Measurements from ENCODE around the gene TIAM1. TPM values are rescaled to one million over a fixed set of nuclear protein-coding genes. Genes with fewer than 3 reads are reported as not detected.

The TIAM1 gene
- total RNA-seq, 1 experiment from 2014 or later, result 15.2 TPM

GRCh38 chr21:31157756-31158155, 186.3 kb downstream of the TIAM1 start:
- TF ChIP-seq, protein P1, sequence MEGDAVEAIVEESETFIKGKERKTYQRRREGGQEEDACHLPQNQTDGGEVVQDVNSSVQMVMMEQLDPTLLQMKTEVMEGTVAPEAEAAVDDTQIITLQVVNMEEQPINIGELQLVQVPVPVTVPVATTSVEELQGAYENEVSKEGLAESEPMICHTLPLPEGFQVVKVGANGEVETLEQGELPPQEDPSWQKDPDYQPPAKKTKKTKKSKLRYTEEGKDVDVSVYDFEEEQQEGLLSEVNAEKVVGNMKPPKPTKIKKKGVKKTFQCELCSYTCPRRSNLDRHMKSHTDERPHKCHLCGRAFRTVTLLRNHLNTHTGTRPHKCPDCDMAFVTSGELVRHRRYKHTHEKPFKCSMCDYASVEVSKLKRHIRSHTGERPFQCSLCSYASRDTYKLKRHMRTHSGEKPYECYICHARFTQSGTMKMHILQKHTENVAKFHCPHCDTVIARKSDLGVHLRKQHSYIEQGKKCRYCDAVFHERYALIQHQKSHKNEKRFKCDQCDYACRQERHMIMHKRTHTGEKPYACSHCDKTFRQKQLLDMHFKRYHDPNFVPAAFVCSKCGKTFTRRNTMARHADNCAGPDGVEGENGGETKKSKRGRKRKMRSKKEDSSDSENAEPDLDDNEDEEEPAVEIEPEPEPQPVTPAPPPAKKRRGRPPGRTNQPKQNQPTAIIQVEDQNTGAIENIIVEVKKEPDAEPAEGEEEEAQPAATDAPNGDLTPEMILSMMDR (IDR thresholded peaks at IDR 0.05; ENCODE audit: unreplicated experiment), result no peak
- no peaks in the 10 kb centered on the region for H3K36me3 Mint-ChIP-seq (ENCODE audit: insufficient read depth, unreplicated experiment)
- no peak for DNase-seq
- intact Hi-C loops (cut with micrococcal nuclease; ENCODE audit: unreplicated experiment), result no loop called here
- no peak overlapping the region for H3K27ac Mint-ChIP-seq (ENCODE audit: unreplicated experiment)
- CTCF ChIA-PET, result no interaction called here
- H3K4me3 Mint-ChIP-seq (ENCODE audit: low read depth, unreplicated experiment), result no peak overlapping the region
- H3K27me3 Mint-ChIP-seq (ENCODE audit: unreplicated experiment), result no peaks in the 10 kb centered on the region
- H3K9me3 Mint-ChIP-seq (ENCODE audit: low read depth, unreplicated experiment), result no peaks in the 10 kb centered on the region
- no TSS peak for BruUV-seq (replicated peaks)
- no peaks in the 10 kb centered on the region for H3K4me1 Mint-ChIP-seq (ENCODE audit: low read depth, unreplicated experiment)

DNA sequence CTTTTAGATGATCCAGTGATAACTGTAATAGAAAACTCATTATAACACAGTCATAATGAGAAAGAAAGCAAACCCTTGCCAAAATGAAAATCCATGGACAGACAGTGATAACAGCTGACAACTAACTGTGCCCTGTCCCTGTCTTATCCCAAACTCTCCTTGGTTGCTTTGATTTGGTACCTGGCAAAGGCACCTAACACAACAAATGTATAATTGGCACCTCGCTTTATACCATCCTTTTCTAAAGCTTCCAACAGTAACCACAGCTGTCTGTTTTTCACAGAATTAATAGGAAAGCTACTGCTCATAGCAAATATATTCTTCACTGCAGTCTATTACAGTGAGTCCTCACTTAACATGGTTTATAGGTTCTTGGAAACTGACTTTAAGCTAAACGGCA, 187.4 kb downstream of the TIAM1 start:
- TF ChIP-seq, protein P1 (IDR thresholded peaks at IDR 0.05; ENCODE audit: unreplicated experiment), result no peak
- Mint-ChIP-seq H3K4me3 (ENCODE audit: low read depth, unreplicated experiment) (no peak overlapping the region), H3K9me3 (ENCODE audit: low read depth, unreplicated experiment) (no peaks in the 10 kb centered on the region), H3K27me3 (ENCODE audit: unreplicated experiment) (no peaks in the 10 kb centered on the region), H3K36me3 (ENCODE audit: insufficient read depth, unreplicated experiment) (no peaks in the 10 kb centered on the region), H3K27ac (ENCODE audit: unreplicated experiment) (no peak overlapping the region), H3K4me1 (ENCODE audit: low read depth, unreplicated experiment) (no peaks in the 10 kb centered on the region)
- no TSS peak for BruUV-seq (replicated peaks)
- DNase-seq, result no peak
- intact Hi-C loops (cut with micrococcal nuclease; ENCODE audit: unreplicated experiment), result no loop called here
- CTCF ChIA-PET, result no interaction called here

DNA sequence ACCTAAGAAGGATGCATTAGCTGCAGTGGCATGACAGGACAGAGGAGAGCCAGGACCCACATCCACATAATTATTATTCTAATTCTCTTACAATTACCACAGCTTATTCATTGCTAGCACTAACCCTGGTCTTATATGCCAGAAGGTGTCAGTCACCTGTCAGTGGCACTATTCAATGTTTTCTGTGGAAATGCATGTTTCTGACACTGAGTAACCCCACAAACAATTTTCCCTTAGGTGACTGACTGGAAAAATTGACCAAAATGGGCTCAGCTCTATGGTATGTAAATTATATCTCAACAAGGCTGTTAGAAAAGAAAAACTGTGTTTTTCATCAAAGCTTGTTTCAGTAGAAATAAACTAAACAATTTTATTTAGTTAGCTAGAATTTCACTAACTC, 187.9 kb downstream of the TIAM1 start:
- no peaks in the 10 kb centered on the region for H3K4me1 Mint-ChIP-seq (ENCODE audit: low read depth, unreplicated experiment)
- CTCF ChIA-PET, result no interaction called here
- no TSS peak for BruUV-seq (replicated peaks)

GRCh38 chr21:31151156-31152045, 192.7 kb downstream of the TIAM1 start:
- Mint-ChIP-seq H3K27me3 (ENCODE audit: unreplicated experiment) (no peaks in the 10 kb centered on the region), H3K4me3 (ENCODE audit: low read depth, unreplicated experiment) (no peak overlapping the region), H3K4me1 (ENCODE audit: low read depth, unreplicated experiment) (no peaks in the 10 kb centered on the region), H3K36me3 (ENCODE audit: insufficient read depth, unreplicated experiment) (no peaks in the 10 kb centered on the region), H3K27ac (ENCODE audit: unreplicated experiment) (no peak overlapping the region), H3K9me3 (ENCODE audit: low read depth, unreplicated experiment) (no peaks in the 10 kb centered on the region)
- CTCF ChIA-PET, result no interaction called here
- DNase-seq, result no peak
- no TSS peak for BruUV-seq (replicated peaks)
- TF ChIP-seq, protein P1 (IDR thresholded peaks at IDR 0.05; ENCODE audit: unreplicated experiment), result no peak
- intact Hi-C loops (cut with micrococcal nuclease; ENCODE audit: unreplicated experiment), result no loop called here

More for the DNA sequence above, 187.9 kb downstream of the TIAM1 start:
- Mint-ChIP-seq H3K36me3 (ENCODE audit: insufficient read depth, unreplicated experiment) (no peaks in the 10 kb centered on the region), H3K27me3 (ENCODE audit: unreplicated experiment) (no peaks in the 10 kb centered on the region), H3K27ac (ENCODE audit: unreplicated experiment) (no peak overlapping the region), H3K9me3 (ENCODE audit: low read depth, unreplicated experiment) (no peaks in the 10 kb centered on the region), H3K4me3 (ENCODE audit: low read depth, unreplicated experiment) (no peak overlapping the region)
- intact Hi-C loops (cut with micrococcal nuclease; ENCODE audit: unreplicated experiment), result no loop called here
- TF ChIP-seq, protein P1 (IDR thresholded peaks at IDR 0.05; ENCODE audit: unreplicated experiment), result no peak
- no peak for DNase-seq
